ENCODE measurements around the gene EPC1. TPM values are rescaled to one million over a fixed set of nuclear protein-coding genes. Genes with fewer than 3 reads are reported as not detected.

EPC1 gene
- total and polyA plus RNA-seq, 2 of the 8 experiments (the other 6 are each of a cell fraction or from before 2014, with no cell fraction given), result 23.7 to 42.3 TPM

DNA sequence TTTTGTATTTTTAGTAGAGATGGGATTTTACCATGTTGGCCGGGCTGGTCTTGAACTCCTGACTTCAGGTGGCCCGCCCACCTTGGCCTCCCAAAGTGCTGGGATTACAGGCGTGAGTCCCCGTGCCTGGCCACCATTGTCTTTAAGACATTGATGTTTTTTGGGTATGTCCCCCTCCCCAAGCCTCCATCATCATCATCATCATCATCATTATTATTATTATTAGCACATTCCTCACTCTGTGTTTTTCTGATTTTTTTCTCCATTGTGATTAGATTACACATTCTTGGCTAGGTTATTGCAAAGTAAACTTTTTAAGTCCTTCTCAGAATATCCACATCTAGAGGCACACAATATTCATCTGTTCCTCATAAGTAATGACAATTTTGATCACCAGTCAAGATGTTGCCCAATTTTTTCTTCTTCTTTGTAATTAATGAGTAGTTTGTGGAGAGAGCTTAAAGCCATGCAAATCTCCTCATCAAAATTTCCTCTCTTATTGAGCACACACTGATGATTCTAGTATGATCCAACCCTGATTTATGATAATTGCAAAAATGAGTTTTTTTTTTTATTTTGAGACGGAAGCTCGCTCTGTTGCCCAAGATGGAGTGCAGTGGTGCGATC is 47.5 kb downstream of the EPC1 start:
- no peak overlapping the region for H3K56ac ChIP-seq (replicated peaks; ENCODE audit: insufficient read length, low read depth, low read length)
- TF ChIP-seq RFX5 (IDR thresholded peaks at IDR 0.05; ENCODE audit: borderline replicate concordance, low read depth, low read length), result no peak
- FAIRE-seq, result no peak
- peaks cover 0 to 2% of the 10 kb centered on the region in 2 experiments for H4K20me1 ChIP-seq (replicated peaks in 1 of 2; ENCODE audit: control insufficient read depth in 1 of 2, insufficient read depth in 2 of 2, low read length in 2 of 2)
- no peak overlapping the region for H2BK20ac ChIP-seq (ENCODE audit: low read length)
- H3K4me1 ChIP-seq (replicated peaks in 1 of 4; ENCODE audit: control insufficient read depth in 3 of 4, insufficient read depth in 4 of 4, low read length in 3 of 4), result no peaks in the 10 kb centered on the region
- no peak overlapping the region for H4K91ac ChIP-seq (replicated peaks; ENCODE audit: insufficient read length, low read length)
- H3K4me2 ChIP-seq (ENCODE audit: insufficient read depth in 1 of 2, low read depth in 2 of 2, low read length in 2 of 2), result no peak overlapping the region
- H2BK12ac ChIP-seq (ENCODE audit: low read depth, low read length), result no peak overlapping the region
- no peak overlapping the region for H3K14ac ChIP-seq (ENCODE audit: insufficient read length)
- no peak overlapping the region for H3K4ac ChIP-seq (replicated peaks; ENCODE audit: insufficient read length, low read depth, low read length)
- peaks cover 3 to 72% of the 10 kb centered on the region in 2 experiments; a peak in 3 of 4 replicates for H3K79me2 ChIP-seq (ENCODE audit: control insufficient read depth in 1 of 2, insufficient read depth in 2 of 2, low read length in 2 of 2)
- ChIA-PET CTCF (ENCODE audit: partially characterized antibody) (interaction anchor here (0.6 kb wide), 1 partner anchor 153 kb away, joined by 3 read pairs; no protein-coding TSS in a partner anchor), POLR2A (ENCODE audit: partially characterized antibody) (no interaction called here)
- WGBS, 2 experiments (ENCODE audit: extremely low coverage in 1 of 2, insufficient coverage in 1 of 2, insufficient read length in 1 of 2, insufficient replicate concordance in 2 of 2, low coverage in 1 of 2, low lambda C conversion rate in 2 of 2, missing lambda C conversion rate in 1 of 2), result 90% methylated on average over 7 of the region's 7 CpGs; no CpG with 5 or more reads in 1 of the 2 experiments
- H2BK120ac ChIP-seq (replicated peaks; ENCODE audit: low read depth, low read length), result no peak overlapping the region
- H4K8ac ChIP-seq (ENCODE audit: extremely low read depth, insufficient read depth, low read length), result no peak overlapping the region
- H3K79me1 ChIP-seq (ENCODE audit: low read depth, low read length), result no peaks in the 10 kb centered on the region
- no peak overlapping the region for H2AFZ ChIP-seq (ENCODE audit: low read length)
- no peak overlapping the region for H4K5ac ChIP-seq (ENCODE audit: insufficient read length, low read depth, low read length)
- H2BK5ac ChIP-seq (ENCODE audit: low read depth, low read length), result no peak overlapping the region
- no peak for DNase-seq (ENCODE audit: low read depth in 1 of 2, low spot score in 2 of 2)
- H3K4me3 ChIP-seq (ENCODE audit: extremely low read depth in 1 of 4, insufficient read depth in 2 of 4, low read depth in 3 of 4, low read length in 4 of 4), result no peak overlapping the region
- H3K23ac ChIP-seq (ENCODE audit: insufficient read length), result no peak overlapping the region
- H3K9ac ChIP-seq (replicated peaks in 1 of 4; ENCODE audit: extremely low read depth in 1 of 4, low read depth in 3 of 4, low read length in 3 of 4), result no peak overlapping the region
- H3K36me3 ChIP-seq (ENCODE audit: control insufficient read depth in 2 of 4, insufficient read depth in 4 of 4, low read length in 3 of 4), result peaks cover 0 to 10% (median 6%) of the 10 kb centered on the region in 4 experiments; a peak in 5 of 8 replicates
- no peak overlapping the region for H3K18ac ChIP-seq (ENCODE audit: extremely low read depth, low read length)
- H3K27ac ChIP-seq (ENCODE audit: low read depth, low read length), result no peak overlapping the region
- no peak overlapping the region for H2AK5ac ChIP-seq (ENCODE audit: low read depth, low read length)
- no peaks in the 10 kb centered on the region for H3K9me3 ChIP-seq (ENCODE audit: insufficient read depth in 2 of 2, low read depth in 1 of 2, low read length in 1 of 2)
- H3K27me3 ChIP-seq (replicated peaks in 1 of 4; ENCODE audit: control insufficient read depth in 3 of 4, extremely low read depth in 1 of 4, insufficient read depth in 3 of 4, low read length in 3 of 4), result no peaks in the 10 kb centered on the region
- H2BK15ac ChIP-seq (ENCODE audit: low read length), result no peak overlapping the region
- no peaks in the 10 kb centered on the region for H3K23me2 ChIP-seq (ENCODE audit: low read depth, low read length)

Data from H1 (cell line).